Measurements from ENCODE around the gene DNAI1. TPM values are rescaled to one million over a fixed set of nuclear protein-coding genes. Genes with fewer than 3 reads are reported as not detected.

Gene DNAI1
- total RNA-seq, 1 experiment from 2014 or later = 1.1 TPM

DNA sequence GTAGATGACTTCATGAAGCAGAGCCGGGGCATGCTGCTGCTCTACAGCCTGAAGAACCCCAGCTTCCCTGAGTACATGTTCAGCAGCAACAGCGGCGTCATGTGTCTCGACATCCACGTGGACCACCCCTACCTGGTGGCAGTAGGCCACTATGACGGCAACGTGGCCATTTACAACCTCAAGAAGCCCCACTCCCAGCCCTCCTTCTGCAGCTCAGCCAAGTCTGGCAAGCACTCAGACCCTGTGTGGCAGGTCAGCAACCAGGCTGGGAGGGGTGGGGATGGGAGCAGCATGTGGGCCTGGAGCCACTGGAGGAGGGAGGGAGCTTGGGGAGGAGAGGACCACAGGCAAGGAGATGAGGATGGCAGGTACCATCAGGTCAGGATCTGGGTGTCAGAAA is 48.0 kb downstream of the DNAI1 start:
- Histone ChIP-seq H3K4me1 (ENCODE audit: control insufficient read depth in 1 of 2, insufficient read depth in 2 of 2, low read length in 2 of 2) (peaks cover 4 to 10% of the 10 kb centered on the region in 2 experiments; a peak in 2 of 4 replicates), H3K27me3 (ENCODE audit: insufficient read depth, low read length) (no peaks in the 10 kb centered on the region), H3K9me2 (ENCODE audit: insufficient read depth) (no peaks in the 10 kb centered on the region), H3K79me2 (ENCODE audit: insufficient read depth, low read length) (no peaks in the 10 kb centered on the region), H3K27ac (ENCODE audit: low read depth, low read length) (no peak overlapping the region), H3K4me2 (ENCODE audit: low read length) (no peak overlapping the region), H4K20me1 (ENCODE audit: insufficient read depth) (no peaks in the 10 kb centered on the region), H3K36me3 (ENCODE audit: control insufficient read depth in 1 of 2, insufficient read depth in 2 of 2, low read length in 2 of 2) (no peaks in the 10 kb centered on the region), H2AFZ (ENCODE audit: low read depth, low read length, poor library complexity, severe bottlenecking) (no peak overlapping the region), H3K4me3 (replicated peaks in 1 of 2; ENCODE audit: low read depth in 1 of 2, low read length in 2 of 2) (no peak overlapping the region), H3K9me3 (ENCODE audit: control insufficient read depth in 1 of 2, insufficient read depth in 1 of 2, low read depth in 1 of 2, low read length in 2 of 2) (no peaks in the 10 kb centered on the region), H3K9ac (ENCODE audit: low read length) (no peak overlapping the region)
- RAD21 ChIA-PET (ENCODE audit: low non-redundant PET in 1 of 2, low total read pairs in 2 of 2, uncharacterized antibody in 2 of 2, unreplicated experiment in 2 of 2) = no interaction called here
- CTCF ChIA-PET = no interaction called here
- TF ChIP-seq ELF1 (IDR thresholded peaks at IDR 0.05; ENCODE audit: borderline replicate concordance, low read depth) (no peak), CEBPB (IDR thresholded peaks at IDR 0.05; ENCODE audit: low read depth) (no peak), SIN3A (IDR thresholded peaks at IDR 0.05; ENCODE audit: low read depth) (no peak), SRF (IDR thresholded peaks at IDR 0.05; ENCODE audit: low read depth) (no peak), YY1 (IDR thresholded peaks at IDR 0.05; ENCODE audit: extremely low read depth, insufficient replicate concordance, low read depth, low read length) (no peak), JUND (IDR thresholded peaks at IDR 0.05) (no peak), RAD21 (IDR thresholded peaks at IDR 0.05; ENCODE audit: low read depth) (no peak)
- TF ChIP-seq, protein P1, sequence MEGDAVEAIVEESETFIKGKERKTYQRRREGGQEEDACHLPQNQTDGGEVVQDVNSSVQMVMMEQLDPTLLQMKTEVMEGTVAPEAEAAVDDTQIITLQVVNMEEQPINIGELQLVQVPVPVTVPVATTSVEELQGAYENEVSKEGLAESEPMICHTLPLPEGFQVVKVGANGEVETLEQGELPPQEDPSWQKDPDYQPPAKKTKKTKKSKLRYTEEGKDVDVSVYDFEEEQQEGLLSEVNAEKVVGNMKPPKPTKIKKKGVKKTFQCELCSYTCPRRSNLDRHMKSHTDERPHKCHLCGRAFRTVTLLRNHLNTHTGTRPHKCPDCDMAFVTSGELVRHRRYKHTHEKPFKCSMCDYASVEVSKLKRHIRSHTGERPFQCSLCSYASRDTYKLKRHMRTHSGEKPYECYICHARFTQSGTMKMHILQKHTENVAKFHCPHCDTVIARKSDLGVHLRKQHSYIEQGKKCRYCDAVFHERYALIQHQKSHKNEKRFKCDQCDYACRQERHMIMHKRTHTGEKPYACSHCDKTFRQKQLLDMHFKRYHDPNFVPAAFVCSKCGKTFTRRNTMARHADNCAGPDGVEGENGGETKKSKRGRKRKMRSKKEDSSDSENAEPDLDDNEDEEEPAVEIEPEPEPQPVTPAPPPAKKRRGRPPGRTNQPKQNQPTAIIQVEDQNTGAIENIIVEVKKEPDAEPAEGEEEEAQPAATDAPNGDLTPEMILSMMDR (IDR thresholded peaks at IDR 0.05 in 2 of 3, conservative IDR thresholded peaks at IDR 0.05 in 1 of 3; ENCODE audit: borderline replicate concordance in 1 of 3, insufficient read depth in 1 of 3, low read depth in 2 of 3, low read length in 2 of 3) = no peak
- POLR2A ChIA-PET = no interaction called here
- intact Hi-C loops (cut with micrococcal nuclease) = no loop called here
- no TSS peak for BruUV-seq (replicated peaks)
- no peak for DNase-seq (ENCODE audit: low read depth, low spot score)
- ATAC-seq = no peak

DNA sequence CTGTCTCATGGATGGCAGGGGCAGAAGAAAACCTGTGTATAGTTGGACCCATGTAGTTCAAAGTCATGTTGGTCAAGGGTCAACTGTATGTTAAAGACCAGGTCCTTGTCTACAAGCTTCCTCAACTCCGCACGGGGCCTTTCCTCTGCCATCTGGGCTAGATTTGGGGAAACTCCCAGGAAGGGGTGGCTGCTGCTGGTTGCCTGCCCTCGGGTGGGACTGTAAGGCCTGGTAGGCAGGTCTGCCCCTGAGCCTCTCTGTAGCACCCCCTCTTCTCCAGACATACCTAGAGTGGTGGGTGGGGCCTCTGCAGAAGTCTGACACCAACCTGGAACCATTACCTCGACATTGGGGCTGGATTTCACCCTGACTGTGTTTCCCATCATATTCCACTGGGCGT is 49.0 kb downstream of the DNAI1 start:
- Histone ChIP-seq H3K9ac (ENCODE audit: low read length) (no peak overlapping the region), H3K9me2 (ENCODE audit: insufficient read depth) (no peaks in the 10 kb centered on the region), H3K27ac (ENCODE audit: low read depth, low read length) (no peak overlapping the region), H3K27me3 (ENCODE audit: insufficient read depth, low read length) (no peaks in the 10 kb centered on the region), H2AFZ (ENCODE audit: low read depth, low read length, poor library complexity, severe bottlenecking) (no peak overlapping the region), H3K9me3 (ENCODE audit: control insufficient read depth in 1 of 2, insufficient read depth in 1 of 2, low read depth in 1 of 2, low read length in 2 of 2) (no peaks in the 10 kb centered on the region), H3K4me2 (ENCODE audit: low read length) (no peak overlapping the region), H3K4me3 (replicated peaks in 1 of 2; ENCODE audit: low read depth in 1 of 2, low read length in 2 of 2) (no peak overlapping the region), H4K20me1 (ENCODE audit: insufficient read depth) (no peaks in the 10 kb centered on the region), H3K4me1 (ENCODE audit: control insufficient read depth in 1 of 2, insufficient read depth in 2 of 2, low read length in 2 of 2) (peaks cover 0 to 6% of the 10 kb centered on the region in 2 experiments; a peak in 1 of 4 replicates), H3K79me2 (ENCODE audit: insufficient read depth, low read length) (no peaks in the 10 kb centered on the region), H3K36me3 (ENCODE audit: control insufficient read depth in 1 of 2, insufficient read depth in 2 of 2, low read length in 2 of 2) (no peaks in the 10 kb centered on the region)
- RAD21 ChIA-PET (ENCODE audit: low non-redundant PET in 1 of 2, low total read pairs in 2 of 2, uncharacterized antibody in 2 of 2, unreplicated experiment in 2 of 2) = no interaction called here
- no peak for ATAC-seq
- POLR2A ChIA-PET = no interaction called here
- DNase-seq (ENCODE audit: low read depth, low spot score) = no peak
- intact Hi-C loops (cut with micrococcal nuclease) = no loop called here
- no TSS peak for BruUV-seq (replicated peaks)
- CTCF ChIA-PET = no interaction called here
- TF ChIP-seq FOSL1 (IDR thresholded peaks at IDR 0.05; ENCODE audit: low read depth) (no peak), POLR2AphosphoS5 (IDR thresholded peaks at IDR 0.05; ENCODE audit: low read depth, low read length) (no peak), YY1 (IDR thresholded peaks at IDR 0.05; ENCODE audit: extremely low read depth, insufficient replicate concordance, low read depth, low read length) (no peak), CEBPB (IDR thresholded peaks at IDR 0.05; ENCODE audit: low read depth) (no peak), ZFX (IDR thresholded peaks at IDR 0.05) (no peak), SRF (IDR thresholded peaks at IDR 0.05; ENCODE audit: low read depth) (no peak)
- TF ChIP-seq, protein P2, sequence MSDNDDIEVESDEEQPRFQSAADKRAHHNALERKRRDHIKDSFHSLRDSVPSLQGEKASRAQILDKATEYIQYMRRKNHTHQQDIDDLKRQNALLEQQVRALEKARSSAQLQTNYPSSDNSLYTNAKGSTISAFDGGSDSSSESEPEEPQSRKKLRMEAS (IDR thresholded peaks at IDR 0.05) = no peak
- TF ChIP-seq, protein P1 (IDR thresholded peaks at IDR 0.05 in 2 of 3, conservative IDR thresholded peaks at IDR 0.05 in 1 of 3; ENCODE audit: borderline replicate concordance in 1 of 3, insufficient read depth in 1 of 3, low read depth in 2 of 3, low read length in 2 of 3) = no peak
- TF ChIP-seq, protein P3, sequence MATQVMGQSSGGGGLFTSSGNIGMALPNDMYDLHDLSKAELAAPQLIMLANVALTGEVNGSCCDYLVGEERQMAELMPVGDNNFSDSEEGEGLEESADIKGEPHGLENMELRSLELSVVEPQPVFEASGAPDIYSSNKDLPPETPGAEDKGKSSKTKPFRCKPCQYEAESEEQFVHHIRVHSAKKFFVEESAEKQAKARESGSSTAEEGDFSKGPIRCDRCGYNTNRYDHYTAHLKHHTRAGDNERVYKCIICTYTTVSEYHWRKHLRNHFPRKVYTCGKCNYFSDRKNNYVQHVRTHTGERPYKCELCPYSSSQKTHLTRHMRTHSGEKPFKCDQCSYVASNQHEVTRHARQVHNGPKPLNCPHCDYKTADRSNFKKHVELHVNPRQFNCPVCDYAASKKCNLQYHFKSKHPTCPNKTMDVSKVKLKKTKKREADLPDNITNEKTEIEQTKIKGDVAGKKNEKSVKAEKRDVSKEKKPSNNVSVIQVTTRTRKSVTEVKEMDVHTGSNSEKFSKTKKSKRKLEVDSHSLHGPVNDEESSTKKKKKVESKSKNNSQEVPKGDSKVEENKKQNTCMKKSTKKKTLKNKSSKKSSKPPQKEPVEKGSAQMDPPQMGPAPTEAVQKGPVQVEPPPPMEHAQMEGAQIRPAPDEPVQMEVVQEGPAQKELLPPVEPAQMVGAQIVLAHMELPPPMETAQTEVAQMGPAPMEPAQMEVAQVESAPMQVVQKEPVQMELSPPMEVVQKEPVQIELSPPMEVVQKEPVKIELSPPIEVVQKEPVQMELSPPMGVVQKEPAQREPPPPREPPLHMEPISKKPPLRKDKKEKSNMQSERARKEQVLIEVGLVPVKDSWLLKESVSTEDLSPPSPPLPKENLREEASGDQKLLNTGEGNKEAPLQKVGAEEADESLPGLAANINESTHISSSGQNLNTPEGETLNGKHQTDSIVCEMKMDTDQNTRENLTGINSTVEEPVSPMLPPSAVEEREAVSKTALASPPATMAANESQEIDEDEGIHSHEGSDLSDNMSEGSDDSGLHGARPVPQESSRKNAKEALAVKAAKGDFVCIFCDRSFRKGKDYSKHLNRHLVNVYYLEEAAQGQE (IDR thresholded peaks at IDR 0.05; ENCODE audit: low read depth) = no peak
